Measurements from ENCODE around the gene SNRPD2.

GRCh38 chr19:45650722-45651121 lies 41.0 kb downstream of the SNRPD2 start:
- TF ChIP-seq POLR2A (IDR thresholded peaks at IDR 0.05): no peak
- no peak for TF ChIP-seq CTCF (IDR thresholded peaks at IDR 0.05 in 4 of 5, conservative IDR thresholded peaks at IDR 0.05 in 1 of 5)
